Neural progenitor cell (in vitro differentiated cells): ENCODE measurements around the gene SIGLEC6. TPM values are rescaled to one million over a fixed set of nuclear protein-coding genes. Genes with fewer than 3 reads are reported as not detected.

Experiments used
- DNase-seq: peaks from one replicate; pipeline ENCODE4 v3.0.0-alpha.2; 2016; ENCODE audit warnings: low spot score
- H2AFZ ChIP-seq: fragments of 200-600 bp; sonication (generic); replicated peaks from 2 replicates; pipeline ENCODE4 v1.6.1; 2016; ENCODE audit warnings: antibody characterized with exemption
- H3F3A ChIP-seq: fragments of 200-600 bp; sonication (generic); 2 replicates; pipeline ENCODE4 v1.6.1; 2016; ENCODE audit warnings: antibody characterized with exemption, low read depth
- H3K27ac ChIP-seq: fragments of 200-600 bp; sonication (generic); 2 replicates; pipeline ENCODE4 v1.5.1; 2016; ENCODE audit warnings: mild to moderate bottlenecking
- H3K27me3 ChIP-seq: fragments of 200-600 bp; sonication (generic); 2 replicates; pipeline ENCODE4 v1.6.1; 2016; ENCODE audit warnings: mild to moderate bottlenecking, moderate library complexity
- H3K36me3 ChIP-seq: fragments of 200-600 bp; sonication (generic); 2 replicates; pipeline ENCODE4 v1.5.1; 2016
- H3K4me1 ChIP-seq: fragments of 200-600 bp; sonication (generic); 2 replicates; pipeline ENCODE4 v1.6.1; 2016; ENCODE audit warnings: mixed run types
- H3K4me2 ChIP-seq: fragments of 200-600 bp; sonication (generic); 2 replicates; pipeline ENCODE4 v1.6.1; 2016
- H3K4me3 ChIP-seq: fragments of 200-600 bp; sonication (generic); 2 replicates; pipeline ENCODE4 v1.5.1; 2016
- H3K79me2 ChIP-seq: fragments of 200-600 bp; sonication (generic); 2 replicates; pipeline ENCODE4 v1.6.1; 2016; ENCODE audit warnings: low read depth
- H3K9ac ChIP-seq: fragments of 200-600 bp; sonication (generic); 2 replicates; pipeline ENCODE4 v1.6.1; 2016
- H3K9me3 ChIP-seq: fragments of 200-600 bp; sonication (generic); 2 replicates; pipeline ENCODE4 v1.5.1; 2016; ENCODE audit warnings: low read depth
- H4K20me1 ChIP-seq: fragments of 200-600 bp; sonication (generic); 2 replicates; pipeline ENCODE4 v1.6.1; 2016; ENCODE audit warnings: low read depth
- H3K27ac Mint-ChIP-seq: 3 replicates; pipeline ENCODE4 v1.8.0; 2021; ENCODE audit warnings: mixed read lengths
- H3K27me3 Mint-ChIP-seq: 2 replicates; pipeline ENCODE4 v1.8.0; 2022; ENCODE audit warnings: low read depth, mild to moderate bottlenecking, inconsistent platforms, moderate library complexity, mixed read lengths; ENCODE audit not compliant: insufficient read depth
- H3K36me3 Mint-ChIP-seq: 3 replicates; pipeline ENCODE4 v1.8.0; 2021; ENCODE audit warnings: mixed read lengths
- H3K4me1 Mint-ChIP-seq: 3 replicates; pipeline ENCODE4 v1.8.0; 2021; ENCODE audit warnings: mixed read lengths
- H3K4me3 Mint-ChIP-seq: 3 replicates; pipeline ENCODE4 v1.8.0; 2021; ENCODE audit warnings: mild to moderate bottlenecking, moderate library complexity, mixed read lengths
- H3K9me3 Mint-ChIP-seq: 3 replicates; pipeline ENCODE4 v1.8.0; 2020; ENCODE audit warnings: mixed read lengths
- EZH2 ChIP-seq: fragments of 200-600 bp; sonication (generic); IDR thresholded peaks from 2 replicates; pipeline ENCODE4 v1.6.1; 2017; ENCODE audit warnings: antibody characterized with exemption, mild to moderate bottlenecking, moderate library complexity
- EZH2phosphoT487 ChIP-seq: fragments of 200-600 bp; sonication (generic); IDR thresholded peaks from 2 replicates; pipeline ENCODE4 v1.6.1; 2017; ENCODE audit warnings: antibody characterized with exemption
- total RNA-seq: library from RNA; depleted of rRNA; stranded (reverse); fragments of >200 nt; gene quantifications from 2 replicates; pipeline ENCODE4 v1.2.3, GENCODE V29; 2015; ENCODE audit warnings: low replicate concordance
- TF ChIP-seq, protein P1 (sequence below): fragments of 200-600 bp; sonication (generic); IDR thresholded peaks from 2 replicates; pipeline ENCODE4 v1.5.1; 2017; ENCODE audit warnings: antibody characterized with exemption, mild to moderate bottlenecking

The SIGLEC6 gene
- total RNA-seq, 1 donor from 2014 or later = not detected

- H3K4me3 ChIP-seq = no peak overlapping the region
- H3K36me3 Mint-ChIP-seq = no peaks in the 10 kb centered on the region
- peaks cover 20% of the 10 kb centered on the region for H3K27me3 ChIP-seq
- H3K9me3 ChIP-seq = no peaks in the 10 kb centered on the region
- no peak for DNase-seq
- no peak overlapping the region for H3K4me2 ChIP-seq
- no peak overlapping the region for H3K27ac ChIP-seq
- H3F3A ChIP-seq = no peaks in the 10 kb centered on the region
- H3K36me3 ChIP-seq = no peaks in the 10 kb centered on the region
- TF ChIP-seq, protein P1, sequence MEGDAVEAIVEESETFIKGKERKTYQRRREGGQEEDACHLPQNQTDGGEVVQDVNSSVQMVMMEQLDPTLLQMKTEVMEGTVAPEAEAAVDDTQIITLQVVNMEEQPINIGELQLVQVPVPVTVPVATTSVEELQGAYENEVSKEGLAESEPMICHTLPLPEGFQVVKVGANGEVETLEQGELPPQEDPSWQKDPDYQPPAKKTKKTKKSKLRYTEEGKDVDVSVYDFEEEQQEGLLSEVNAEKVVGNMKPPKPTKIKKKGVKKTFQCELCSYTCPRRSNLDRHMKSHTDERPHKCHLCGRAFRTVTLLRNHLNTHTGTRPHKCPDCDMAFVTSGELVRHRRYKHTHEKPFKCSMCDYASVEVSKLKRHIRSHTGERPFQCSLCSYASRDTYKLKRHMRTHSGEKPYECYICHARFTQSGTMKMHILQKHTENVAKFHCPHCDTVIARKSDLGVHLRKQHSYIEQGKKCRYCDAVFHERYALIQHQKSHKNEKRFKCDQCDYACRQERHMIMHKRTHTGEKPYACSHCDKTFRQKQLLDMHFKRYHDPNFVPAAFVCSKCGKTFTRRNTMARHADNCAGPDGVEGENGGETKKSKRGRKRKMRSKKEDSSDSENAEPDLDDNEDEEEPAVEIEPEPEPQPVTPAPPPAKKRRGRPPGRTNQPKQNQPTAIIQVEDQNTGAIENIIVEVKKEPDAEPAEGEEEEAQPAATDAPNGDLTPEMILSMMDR = no peak
- TF ChIP-seq EZH2phosphoT487 (no peak), EZH2 (no peak)
- H3K9ac ChIP-seq = no peak overlapping the region
- H3K27ac Mint-ChIP-seq = no peak overlapping the region
- no peaks in the 10 kb centered on the region for H3K79me2 ChIP-seq
- H3K27me3 Mint-ChIP-seq = peaks cover 13% of the 10 kb centered on the region
- H3K4me1 Mint-ChIP-seq = no peaks in the 10 kb centered on the region
- H3K4me1 ChIP-seq = no peaks in the 10 kb centered on the region
- H3K9me3 Mint-ChIP-seq = no peaks in the 10 kb centered on the region
- no peak overlapping the region for H3K4me3 Mint-ChIP-seq
- H4K20me1 ChIP-seq = no peaks in the 10 kb centered on the region
- H2AFZ ChIP-seq = no peak overlapping the region
These were observed 33.3 kb upstream of the SIGLEC6 start for GRCh38 chr19:51564791-51565190.

- no peak overlapping the region for H2AFZ ChIP-seq
- Mint-ChIP-seq H3K36me3 (no peaks in the 10 kb centered on the region), H3K9me3 (no peaks in the 10 kb centered on the region), H3K27me3 (peaks cover 11% of the 10 kb centered on the region), H3K4me3 (no peak overlapping the region), H3K4me1 (no peaks in the 10 kb centered on the region), H3K27ac (no peak overlapping the region)
- no peaks in the 10 kb centered on the region for H3K36me3 ChIP-seq
- no peaks in the 10 kb centered on the region for H3K79me2 ChIP-seq
- no peaks in the 10 kb centered on the region for H3F3A ChIP-seq
- DNase-seq = no peak
- H3K4me3 ChIP-seq = no peak overlapping the region
- TF ChIP-seq EZH2phosphoT487 (no peak), EZH2 (no peak)
- TF ChIP-seq, protein P1 = no peak
- H3K9me3 ChIP-seq = peaks cover 5% of the 10 kb centered on the region
- H3K27me3 ChIP-seq = no peaks in the 10 kb centered on the region
- no peak overlapping the region for H3K9ac ChIP-seq
- H3K4me2 ChIP-seq = no peak overlapping the region
- no peak overlapping the region for H3K27ac ChIP-seq
- no peaks in the 10 kb centered on the region for H4K20me1 ChIP-seq
- H3K4me1 ChIP-seq = no peaks in the 10 kb centered on the region
These were observed 28.9 kb upstream of the SIGLEC6 start for GRCh38 chr19:51560339-51560738.

DNA sequence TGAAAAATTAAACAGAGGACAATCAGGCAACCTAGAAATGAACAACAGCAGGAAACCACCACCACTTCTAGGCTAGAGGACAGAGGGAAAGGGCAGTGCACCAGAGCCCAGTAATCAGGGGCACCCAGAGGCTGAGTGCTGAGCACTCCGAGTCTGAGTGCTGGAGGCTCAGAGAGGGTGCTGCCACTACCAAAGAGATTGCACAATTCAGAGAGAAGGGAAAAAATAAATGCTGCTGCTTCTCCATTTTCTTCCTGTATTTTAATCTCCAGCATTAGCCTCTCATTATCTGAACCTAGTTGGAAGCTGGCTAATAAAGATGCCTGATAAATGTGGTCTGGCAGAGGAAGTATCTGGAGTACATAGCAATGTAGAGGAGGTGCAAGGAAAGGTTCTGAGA, 27.8 kb upstream of the SIGLEC6 start:
- H3K4me3 Mint-ChIP-seq = no peak overlapping the region
- Histone ChIP-seq H3K9me3 (peaks cover 8% of the 10 kb centered on the region), H3K9ac (no peak overlapping the region), H3K36me3 (no peaks in the 10 kb centered on the region), H3K79me2 (no peaks in the 10 kb centered on the region), H3K4me1 (no peaks in the 10 kb centered on the region), H3K27me3 (no peaks in the 10 kb centered on the region), H4K20me1 (no peaks in the 10 kb centered on the region), H3K27ac (no peak overlapping the region), H3F3A (no peaks in the 10 kb centered on the region), H3K4me3 (no peak overlapping the region), H2AFZ (no peak overlapping the region), H3K4me2 (no peak overlapping the region)
- H3K27ac Mint-ChIP-seq = no peak overlapping the region
- TF ChIP-seq EZH2phosphoT487 (no peak), EZH2 (no peak)
- TF ChIP-seq, protein P1 = no peak
- no peaks in the 10 kb centered on the region for H3K9me3 Mint-ChIP-seq
- peaks cover 9% of the 10 kb centered on the region for H3K27me3 Mint-ChIP-seq
- DNase-seq = no peak
- no peaks in the 10 kb centered on the region for H3K36me3 Mint-ChIP-seq
- no peaks in the 10 kb centered on the region for H3K4me1 Mint-ChIP-seq
